Measurements from ENCODE around the gene SMIM13. TPM values are rescaled to one million over a fixed set of nuclear protein-coding genes. Genes with fewer than 3 reads are reported as not detected.

Gene SMIM13
- total RNA-seq, 1 donor from 2014 or later, result 11.5 TPM

DNA sequence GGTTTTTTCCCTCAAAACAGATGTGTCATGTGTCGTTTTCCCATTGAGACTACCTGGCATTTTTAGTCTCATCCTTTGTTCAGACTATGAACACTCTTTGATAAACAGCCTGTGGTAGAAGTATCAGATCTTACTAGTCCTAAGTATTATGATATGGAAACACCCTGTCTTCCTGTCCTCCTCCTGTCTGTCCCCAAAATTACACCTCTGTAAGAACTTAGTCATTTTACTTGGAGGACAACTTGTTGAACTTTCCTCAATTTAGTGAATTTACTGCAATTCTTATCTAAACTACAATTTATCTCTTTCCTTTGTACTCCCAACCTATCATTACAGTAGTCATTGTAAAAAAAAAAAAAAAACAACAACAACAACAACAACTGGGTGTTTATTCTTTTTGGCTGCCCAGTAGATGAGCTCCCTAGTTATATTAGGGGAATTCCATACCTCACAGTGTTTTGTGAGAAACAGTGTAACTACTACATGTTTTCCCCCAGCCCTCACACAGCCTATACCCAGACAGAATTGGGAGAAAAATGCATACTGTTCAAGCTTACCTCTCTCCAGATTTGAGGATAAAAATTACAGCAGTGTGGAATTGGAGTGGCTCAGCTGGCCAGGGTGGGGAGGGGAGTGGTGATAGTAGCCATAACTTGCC, 36.4 kb downstream of the SMIM13 start:
- no peak overlapping the region for H3K4me3 Mint-ChIP-seq (ENCODE audit: low read depth)
- no peak overlapping the region for H3K27ac Mint-ChIP-seq
- H3K36me3 Mint-ChIP-seq (ENCODE audit: insufficient read depth), result peaks cover 11% of the 10 kb centered on the region
- H3K4me1 Mint-ChIP-seq (ENCODE audit: low read depth), result no peaks in the 10 kb centered on the region
- peaks cover 3% of the 10 kb centered on the region for H3K9me3 Mint-ChIP-seq (ENCODE audit: low read depth)
- no peaks in the 10 kb centered on the region for H3K27me3 Mint-ChIP-seq
- DNase-seq (ENCODE audit: low spot score, unreplicated experiment), result no peak
- TF ChIP-seq CTCF (IDR thresholded peaks at IDR 0.05; ENCODE audit: unreplicated experiment), result no peak

- H3K9me3 Mint-ChIP-seq (ENCODE audit: low read depth), result peaks cover 3% of the 10 kb centered on the region
- DNase-seq (ENCODE audit: low spot score, unreplicated experiment), result no peak
- H3K36me3 Mint-ChIP-seq (ENCODE audit: insufficient read depth), result peaks cover 14% of the 10 kb centered on the region
- no peak overlapping the region for H3K4me3 Mint-ChIP-seq (ENCODE audit: low read depth)
- H3K4me1 Mint-ChIP-seq (ENCODE audit: low read depth), result no peaks in the 10 kb centered on the region
- no peak overlapping the region for H3K27ac Mint-ChIP-seq
- TF ChIP-seq CTCF (IDR thresholded peaks at IDR 0.05; ENCODE audit: unreplicated experiment), result no peak
- no peaks in the 10 kb centered on the region for H3K27me3 Mint-ChIP-seq
Measured at GRCh38 chr6:11130605-11131004, 37.0 kb downstream of the SMIM13 start.

DNA sequence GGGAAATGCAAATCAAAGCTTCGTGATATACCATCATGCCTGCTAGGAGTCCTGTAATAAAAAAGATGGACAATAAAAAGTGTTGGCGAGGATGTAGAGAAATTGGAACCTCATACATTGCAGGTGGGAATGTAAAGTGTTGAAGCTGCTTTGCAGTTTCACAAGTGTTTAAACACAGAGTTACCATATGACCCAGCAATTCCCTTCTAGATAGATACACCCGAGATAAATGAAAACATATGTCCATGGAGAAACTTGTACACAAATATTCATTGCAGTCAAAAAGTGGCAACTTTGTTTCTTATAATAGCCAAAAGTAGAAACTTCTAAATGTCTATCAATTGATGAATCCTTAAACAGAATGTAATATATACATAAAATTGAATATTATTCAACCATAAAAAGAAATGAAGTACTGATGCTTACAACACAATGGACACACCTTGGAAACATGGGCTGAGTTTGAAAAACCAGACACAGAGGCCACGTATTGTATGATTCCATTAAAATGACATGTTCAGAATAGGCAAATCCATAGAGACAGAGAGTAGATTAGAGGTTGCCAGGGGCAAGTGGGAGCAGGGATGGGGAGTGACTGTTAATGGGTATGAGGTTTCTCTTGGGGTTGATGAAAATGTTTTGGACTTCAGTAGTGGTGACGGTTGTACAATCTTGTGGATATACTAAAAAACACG, 38.7 kb downstream of the SMIM13 start:
- TF ChIP-seq CTCF (IDR thresholded peaks at IDR 0.05; ENCODE audit: unreplicated experiment), result no peak
- peaks cover 9% of the 10 kb centered on the region for H3K36me3 Mint-ChIP-seq (ENCODE audit: insufficient read depth)
- H3K9me3 Mint-ChIP-seq (ENCODE audit: low read depth), result no peaks in the 10 kb centered on the region
- no peak overlapping the region for H3K27ac Mint-ChIP-seq
- H3K4me1 Mint-ChIP-seq (ENCODE audit: low read depth), result no peaks in the 10 kb centered on the region
- H3K27me3 Mint-ChIP-seq, result no peaks in the 10 kb centered on the region
- DNase-seq (ENCODE audit: low spot score, unreplicated experiment), result no peak
- no peak overlapping the region for H3K4me3 Mint-ChIP-seq (ENCODE audit: low read depth)

DNA sequence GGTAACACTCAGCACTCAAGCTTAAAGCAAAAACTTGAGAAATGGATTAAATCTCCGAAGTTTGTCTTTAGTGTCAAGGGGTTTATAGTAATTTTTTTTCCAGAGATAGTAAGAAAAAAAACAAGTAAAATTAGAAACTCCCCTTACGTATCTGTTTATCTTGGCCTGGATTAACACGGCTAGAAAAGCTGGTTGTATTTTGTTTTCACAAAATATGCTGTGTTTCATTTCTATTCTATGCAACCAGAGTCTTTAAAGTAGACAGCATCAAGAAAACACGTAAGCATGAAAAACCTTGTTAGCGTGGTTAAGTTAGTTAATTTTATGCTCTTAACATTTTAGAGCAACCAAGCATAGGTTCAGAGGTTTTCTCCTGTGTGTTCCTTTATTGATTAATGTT, 39.6 kb downstream of the SMIM13 start:
- H3K27me3 Mint-ChIP-seq, result no peaks in the 10 kb centered on the region
- H3K9me3 Mint-ChIP-seq (ENCODE audit: low read depth), result no peaks in the 10 kb centered on the region
- no peak for DNase-seq (ENCODE audit: low spot score, unreplicated experiment)
- no peaks in the 10 kb centered on the region for H3K4me1 Mint-ChIP-seq (ENCODE audit: low read depth)
- no peak overlapping the region for H3K27ac Mint-ChIP-seq
- H3K36me3 Mint-ChIP-seq (ENCODE audit: insufficient read depth), result peaks cover 8% of the 10 kb centered on the region
- no peak overlapping the region for H3K4me3 Mint-ChIP-seq (ENCODE audit: low read depth)
- no peak for TF ChIP-seq CTCF (IDR thresholded peaks at IDR 0.05; ENCODE audit: unreplicated experiment)

DNA sequence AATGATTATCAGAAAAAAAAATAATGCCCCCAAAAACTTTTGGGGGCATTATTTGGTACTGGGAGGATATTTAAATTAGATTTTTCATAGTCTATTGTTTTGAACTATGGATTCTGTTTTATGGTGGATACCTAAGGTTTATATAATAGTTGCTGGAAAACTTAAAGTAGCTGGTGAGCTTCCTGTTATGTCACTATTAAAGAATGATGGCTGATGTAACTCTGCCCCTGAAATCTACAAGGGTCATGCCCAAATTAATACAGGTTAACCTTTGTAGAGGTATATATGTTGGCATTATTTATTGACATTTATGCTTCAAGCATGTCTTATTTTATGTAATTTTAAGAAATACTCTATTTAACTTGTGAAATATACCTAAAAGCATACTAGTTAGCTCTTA, 43.2 kb downstream of the SMIM13 start:
- no peaks in the 10 kb centered on the region for H3K4me1 Mint-ChIP-seq (ENCODE audit: low read depth)
- H3K36me3 Mint-ChIP-seq (ENCODE audit: insufficient read depth), result peaks cover 8% of the 10 kb centered on the region
- no peak overlapping the region for H3K4me3 Mint-ChIP-seq (ENCODE audit: low read depth)

More for the DNA sequence above, 43.2 kb downstream of the SMIM13 start:
- DNase-seq (ENCODE audit: low spot score, unreplicated experiment), result no peak
- TF ChIP-seq CTCF (IDR thresholded peaks at IDR 0.05; ENCODE audit: unreplicated experiment), result no peak
- Mint-ChIP-seq H3K27me3 (no peaks in the 10 kb centered on the region), H3K27ac (no peak overlapping the region), H3K9me3 (ENCODE audit: low read depth) (no peaks in the 10 kb centered on the region)

Measured in progenitor cell of endocrine pancreas (in vitro differentiated cells).